ENCODE results near the gene C2CD5. TPM values are rescaled to one million over a fixed set of nuclear protein-coding genes. Genes with fewer than 3 reads are reported as not detected.
"Not testable (repeated sequence)": the region's sequence is repeated elsewhere in the genome, so short reads cannot be mapped to it uniquely, and the experiment has no call there.

C2CD5 gene
- 10 to 100 TPM; 63.0 to 95.3 (median 76.4) TPM for polyA plus RNA-seq (ENCODE audit: insufficient read length in 4 of 4)

- DNase-seq (ENCODE audit: low read depth in 4 of 4, low spot score in 2 of 4) = peak; percentile 91 to 97 (median 94)
These were observed at the start of gene C2CD5 for GRCh38 chr12:22544038-22544979. TSS of gene C2CD5 (minus strand) at chr12:22544542. CDS start at chr12:22544150, 392 bp downstream.

- DNase-seq (ENCODE audit: low read depth in 4 of 4, low spot score in 2 of 4) = no peak
These were observed 49.5 kb upstream of the C2CD5 start for GRCh38 chr12:22593864-22594263.

- DNase-seq (ENCODE audit: low read depth in 4 of 4, low spot score in 2 of 4) = no peak
These were observed 44.5 kb upstream of the C2CD5 start for GRCh38 chr12:22588817-22589216.

GRCh38 chr12:22578328-22578727 lies 34.0 kb upstream of the C2CD5 start:
- DNase-seq (ENCODE audit: low read depth in 4 of 4, low spot score in 2 of 4) = no peak

GRCh38 chr12:22577667-22578066 lies 33.3 kb upstream of the C2CD5 start:
- DNase-seq (ENCODE audit: low read depth in 4 of 4, low spot score in 2 of 4) = no peak

- DNase-seq (ENCODE audit: low read depth in 4 of 4, low spot score in 2 of 4) = no peak
These were observed 32.1 kb upstream of the C2CD5 start for GRCh38 chr12:22576473-22576872.

- no peak for DNase-seq (ENCODE audit: low read depth in 4 of 4, low spot score in 2 of 4)
These were observed 31.7 kb upstream of the C2CD5 start for GRCh38 chr12:22576065-22576464.

GRCh38 chr12:22574921-22575320 lies 30.6 kb upstream of the C2CD5 start:
- no peak for DNase-seq (ENCODE audit: low read depth in 4 of 4, low spot score in 2 of 4)

- no peak for DNase-seq (ENCODE audit: low read depth in 4 of 4, low spot score in 2 of 4)
These were observed 28.8 kb upstream of the C2CD5 start for GRCh38 chr12:22573181-22573580.

GRCh38 chr12:22569253-22569652 lies 24.9 kb upstream of the C2CD5 start:
- DNase-seq (ENCODE audit: low read depth in 4 of 4, low spot score in 2 of 4) = no peak

- DNase-seq (ENCODE audit: low read depth in 4 of 4, low spot score in 2 of 4) = no peak
These were observed 18.0 kb upstream of the C2CD5 start for GRCh38 chr12:22562036-22563028.

GRCh38 chr12:22554750-22555149 lies 10.4 kb upstream of the C2CD5 start:
- DNase-seq (ENCODE audit: low read depth in 4 of 4, low spot score in 2 of 4) = not testable (repeated sequence)

- no peak for DNase-seq (ENCODE audit: low read depth in 4 of 4, low spot score in 2 of 4)
These were observed 7.3 kb upstream of the C2CD5 start for GRCh38 chr12:22551624-22552023.

GRCh38 chr12:22545255-22545654 lies 913 bp upstream of the C2CD5 start:
- DNase-seq (ENCODE audit: low read depth in 4 of 4, low spot score in 2 of 4) = no peak

GRCh38 chr12:22543246-22544037 lies 900 bp downstream of the C2CD5 start:
- DNase-seq (ENCODE audit: low read depth in 4 of 4, low spot score in 2 of 4) = peak; percentile 46 to 68 (median 59)

GRCh38 chr12:22541496-22542155 lies 2.7 kb downstream of the C2CD5 start:
- DNase-seq (ENCODE audit: low read depth in 4 of 4, low spot score in 2 of 4) = no peak

GRCh38 chr12:22539055-22539454 lies 5.3 kb downstream of the C2CD5 start:
- DNase-seq (ENCODE audit: low read depth in 4 of 4, low spot score in 2 of 4) = no peak

- no peak for DNase-seq (ENCODE audit: low read depth in 4 of 4, low spot score in 2 of 4)
These were observed 6.0 kb downstream of the C2CD5 start for GRCh38 chr12:22538311-22538710.

GRCh38 chr12:22536971-22537544 lies 7.3 kb downstream of the C2CD5 start:
- no peak for DNase-seq (ENCODE audit: low read depth in 4 of 4, low spot score in 2 of 4)
